Prostate gland (tissue), 2 donors: ENCODE measurements around the gene KLHDC4. TPM values are rescaled to one million over a fixed set of nuclear protein-coding genes. Genes with fewer than 3 reads are reported as not detected.
"Not testable (repeated sequence)": the region's sequence is repeated elsewhere in the genome, so short reads cannot be mapped to it uniquely, and the experiment has no call there.

ENCODE experiments used
- DNase-seq: peaks from one replicate; pipeline ENCODE4 v3.0.0-alpha.2; 2019; ENCODE audit warnings: low spot score
- H3K27ac ChIP-seq, 2 donors: fragments of 200-600 bp; sonication (generic); 2 replicates each; pipeline ENCODE4 v1.5.1; 2017 to 2019
- H3K27me3 ChIP-seq: fragments of 200-600 bp; sonication (generic); replicated peaks from 2 replicates; pipeline ENCODE4 v1.5.1; 2019; ENCODE audit not compliant: insufficient read depth
- H3K36me3 ChIP-seq, 2 donors: fragments of 200-600 bp; sonication (generic); 1 replicate in 1 of 2; 2 replicates in 1 of 2; pipeline versions ENCODE4 v1.5.1 to v1.8.1; 2017 to 2019
- H3K4me1 ChIP-seq: fragments of 200-600 bp; sonication (generic); replicated peaks from 2 replicates; pipeline ENCODE4 v1.5.1; 2019
- H3K4me3 ChIP-seq, 2 donors: fragments of 200-600 bp; sonication (generic); 2 replicates each; pipeline ENCODE4 v1.5.1; 2017 to 2019
- H3K9me3 ChIP-seq: fragments of 200-600 bp; sonication (generic); 2 replicates; pipeline ENCODE4 v1.5.1; 2017
- POLR2A ChIP-seq: fragments of 450-650 bp; IDR thresholded peaks from one replicate; pipeline ENCODE4 v1.6.1; 2016; ENCODE audit warnings: antibody characterized with exemption, mild to moderate bottlenecking
- POLR2AphosphoS5 ChIP-seq: sonication (generic); formaldehyde crosslinking; IDR thresholded peaks from one replicate; pipeline ENCODE4 v1.6.1; 2017; ENCODE audit warnings: antibody characterized with exemption
- WGBS: methylation state at CpG from one replicate; pipeline ENCODE4 v1.1.5; 2018; 5-methylcytosine and 5-hydroxymethylcytosine counted together
- intact Hi-C: fragments of 100-400 bp; cut with DNase I; formaldehyde crosslinking; loops from one replicate; pipeline ENCODE4 v1.14.2; 2022
- total RNA-seq, 2 donors: library from RNA; depleted of rRNA; stranded (reverse); fragments of >200 nt; gene quantifications; one replicate each; pipeline ENCODE4 v1.1.0, GENCODE V29; 2016
- TF ChIP-seq, protein P1 (sequence below), 4 experiments: fragments of 200-600 bp in 2 of 4; fragments of 450-650 bp in 2 of 4; sonication (generic) in 2 of 4; IDR thresholded peaks; 1 replicate in 3 of 4; 2 replicates in 1 of 4; pipeline ENCODE4 v1.5.1; 2016 to 2019; ENCODE audit warnings: antibody characterized with exemption in 4 of 4, mild to moderate bottlenecking in 2 of 4, moderate library complexity in 2 of 4

The KLHDC4 gene
- total RNA-seq, 2 donors from 2014 or later, result 28.2 to 56.4 TPM

- no peaks in the 10 kb centered on the region for H3K36me3 ChIP-seq
- no peaks in the 10 kb centered on the region for H3K9me3 ChIP-seq
- intact Hi-C loops, result no loop called here
These were observed 43.1 kb downstream of the KLHDC4 start for GRCh38 chr16:87722590-87723225.

GRCh38 chr16:87721622-87722585, 43.9 kb downstream of the KLHDC4 start:
- WGBS, result 83% methylated on average over 33 of the region's 33 CpGs
- Histone ChIP-seq H3K27ac (no peak overlapping the region), H3K27me3 (no peaks in the 10 kb centered on the region), H3K9me3 (no peaks in the 10 kb centered on the region), H3K4me1 (no peaks in the 10 kb centered on the region), H3K36me3 (no peaks in the 10 kb centered on the region), H3K4me3 (no peak overlapping the region)
- no peak for DNase-seq
- no peak for TF ChIP-seq POLR2AphosphoS5
- TF ChIP-seq, protein P1, sequence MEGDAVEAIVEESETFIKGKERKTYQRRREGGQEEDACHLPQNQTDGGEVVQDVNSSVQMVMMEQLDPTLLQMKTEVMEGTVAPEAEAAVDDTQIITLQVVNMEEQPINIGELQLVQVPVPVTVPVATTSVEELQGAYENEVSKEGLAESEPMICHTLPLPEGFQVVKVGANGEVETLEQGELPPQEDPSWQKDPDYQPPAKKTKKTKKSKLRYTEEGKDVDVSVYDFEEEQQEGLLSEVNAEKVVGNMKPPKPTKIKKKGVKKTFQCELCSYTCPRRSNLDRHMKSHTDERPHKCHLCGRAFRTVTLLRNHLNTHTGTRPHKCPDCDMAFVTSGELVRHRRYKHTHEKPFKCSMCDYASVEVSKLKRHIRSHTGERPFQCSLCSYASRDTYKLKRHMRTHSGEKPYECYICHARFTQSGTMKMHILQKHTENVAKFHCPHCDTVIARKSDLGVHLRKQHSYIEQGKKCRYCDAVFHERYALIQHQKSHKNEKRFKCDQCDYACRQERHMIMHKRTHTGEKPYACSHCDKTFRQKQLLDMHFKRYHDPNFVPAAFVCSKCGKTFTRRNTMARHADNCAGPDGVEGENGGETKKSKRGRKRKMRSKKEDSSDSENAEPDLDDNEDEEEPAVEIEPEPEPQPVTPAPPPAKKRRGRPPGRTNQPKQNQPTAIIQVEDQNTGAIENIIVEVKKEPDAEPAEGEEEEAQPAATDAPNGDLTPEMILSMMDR (IDR thresholded peaks at IDR 0.05), result no peak
- no peak for TF ChIP-seq POLR2A
- intact Hi-C loops, result no loop called here

More at GRCh38 chr16:87722590-87723225, 43.1 kb downstream of the KLHDC4 start:
- DNase-seq, result no peak
- Histone ChIP-seq H3K27me3 (no peaks in the 10 kb centered on the region), H3K27ac (no peak overlapping the region), H3K4me3 (no peak overlapping the region), H3K4me1 (no peaks in the 10 kb centered on the region)
- 94% methylated on average over 19 of the region's 19 CpGs for WGBS
- no peak for TF ChIP-seq POLR2AphosphoS5
- no peak for TF ChIP-seq POLR2A
- TF ChIP-seq, protein P1 (IDR thresholded peaks at IDR 0.05), result no peak

DNA sequence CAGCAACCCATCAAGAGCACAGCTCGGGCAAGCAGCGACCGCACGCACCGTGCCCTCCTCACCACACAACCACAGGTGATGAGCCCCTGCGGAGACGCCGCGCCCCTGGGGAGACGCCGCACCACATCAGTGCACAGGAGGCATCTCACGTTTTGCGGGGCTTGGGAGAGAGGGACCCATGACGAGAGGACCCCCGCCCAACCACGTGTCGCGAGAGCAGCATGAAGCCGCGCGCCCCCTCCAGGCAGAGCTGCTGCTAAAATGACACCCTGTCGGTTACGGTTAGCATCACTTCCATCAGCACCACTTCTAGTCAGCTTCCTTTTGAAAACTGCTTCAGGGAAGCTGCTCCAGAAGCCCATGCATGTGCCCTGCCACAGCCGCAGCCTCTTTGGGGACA, 45.3 kb downstream of the KLHDC4 start:
- Histone ChIP-seq H3K27ac (no peak overlapping the region), H3K9me3 (no peaks in the 10 kb centered on the region), H3K27me3 (no peaks in the 10 kb centered on the region), H3K4me1 (no peaks in the 10 kb centered on the region), H3K4me3 (no peak overlapping the region), H3K36me3 (no peaks in the 10 kb centered on the region)
- intact Hi-C loops, result no loop called here
- TF ChIP-seq, protein P1 (IDR thresholded peaks at IDR 0.05), result no peak
- TF ChIP-seq POLR2AphosphoS5 (no peak), POLR2A (no peak)
- DNase-seq, result no peak
- 97% methylated on average over 19 of the region's 24 CpGs for WGBS

DNA sequence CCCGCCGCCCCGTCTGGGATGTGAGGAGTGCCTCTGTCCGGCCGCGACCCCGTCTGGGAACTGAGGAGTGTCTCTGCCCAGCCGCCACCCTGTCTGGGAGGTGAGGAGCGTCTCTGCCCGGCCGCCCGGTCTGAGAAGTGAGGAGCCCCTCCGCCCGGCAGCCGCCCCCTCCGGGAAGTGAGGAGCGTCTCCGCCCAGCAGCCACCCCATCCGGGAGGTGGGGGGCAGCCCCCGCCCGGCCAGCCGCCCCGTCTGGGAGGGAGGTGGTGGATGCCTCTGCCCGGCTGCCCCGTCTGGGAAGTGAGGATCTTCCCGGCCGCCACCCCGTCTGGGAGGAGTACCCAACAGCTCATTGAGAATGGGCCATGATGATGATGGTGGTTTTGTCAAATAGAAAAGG, 47.0 kb downstream of the KLHDC4 start:
- H3K4me3 ChIP-seq, DNase-seq, intact Hi-C loops, H3K27ac ChIP-seq, H3K27me3 ChIP-seq, H3K36me3 ChIP-seq, H3K9me3 ChIP-seq, H3K4me1 ChIP-seq: not testable (repeated sequence)
- WGBS, result 97% methylated on average over 25 of the region's 28 CpGs

DNA sequence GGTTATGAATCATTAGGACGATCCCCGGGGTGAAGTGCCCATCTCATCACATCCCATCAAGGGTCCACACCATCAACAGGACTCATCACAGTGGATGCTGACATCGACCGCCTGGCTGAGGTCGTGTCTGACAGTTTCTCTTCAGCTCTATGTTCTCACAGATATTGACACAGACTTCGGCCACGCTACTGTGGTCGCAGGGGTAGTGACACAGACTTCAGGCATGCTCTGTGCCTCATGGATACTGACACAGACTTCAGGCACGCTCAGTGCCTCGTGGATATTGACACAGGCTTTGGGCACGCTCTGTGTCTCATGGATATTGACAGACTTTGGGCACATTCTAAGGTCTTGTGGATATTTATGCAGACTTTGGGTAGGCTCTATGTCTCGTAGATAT, 50.1 kb downstream of the KLHDC4 start:
- DNase-seq, result no peak
- TF ChIP-seq, protein P1 (IDR thresholded peaks at IDR 0.05), result no peak
- no peak for TF ChIP-seq POLR2AphosphoS5
- TF ChIP-seq POLR2A, result no peak
- intact Hi-C loops, result no loop called here
- Histone ChIP-seq H3K4me1 (no peaks in the 10 kb centered on the region), H3K27ac (no peak overlapping the region), H3K27me3 (no peaks in the 10 kb centered on the region), H3K36me3 (no peaks in the 10 kb centered on the region), H3K4me3 (no peak overlapping the region), H3K9me3 (no peaks in the 10 kb centered on the region)
- WGBS, result 94% methylated on average over 12 of the region's 12 CpGs
